Glomerular endothelial cell (primary cell): ENCODE results near the gene ARHGDIA. TPM values are rescaled to one million over a fixed set of nuclear protein-coding genes. Genes with fewer than 3 reads are reported as not detected.
"Not testable (repeated sequence)": the region's sequence is repeated elsewhere in the genome, so short reads cannot be mapped to it uniquely, and the experiment has no call there.

ENCODE experiments used
- DNase-seq: peaks from one replicate; pipeline ENCODE4 v3.0.0-alpha.2; 2011; ENCODE audit warnings: low read depth, low spot score; ENCODE audit errors: extremely low read depth
- total RNA-seq: library from RNA; depleted of rRNA; stranded (reverse); fragments of >200 nt; gene quantifications from 2 replicates; pipeline ENCODE4 v1.2.3, GENCODE V29; 2015

The ARHGDIA gene
- total RNA-seq, 1 donor from 2014 or later = 442 TPM

GRCh38 chr17:81844887-81845286 lies 26.2 kb downstream of the ARHGDIA start:
- DNase-seq = no peak

GRCh38 chr17:81844327-81844851 lies 26.7 kb downstream of the ARHGDIA start:
- DNase-seq = no peak

- DNase-seq = no peak
Observed at GRCh38 chr17:81843713-81844326, 27.3 kb downstream of the ARHGDIA start.

- DNase-seq = no peak
Observed at GRCh38 chr17:81842725-81843504, 28.2 kb downstream of the ARHGDIA start.

- DNase-seq = no peak
Observed at GRCh38 chr17:81842378-81842724, 28.8 kb downstream of the ARHGDIA start.

GRCh38 chr17:81841866-81842265 lies 29.3 kb downstream of the ARHGDIA start:
- DNase-seq = no peak

GRCh38 chr17:81840826-81841778 lies 30.0 kb downstream of the ARHGDIA start:
- no peak for DNase-seq

- not testable (repeated sequence) for DNase-seq
Observed at GRCh38 chr17:81840059-81840458, 31.1 kb downstream of the ARHGDIA start.

- no peak for DNase-seq
Observed at GRCh38 chr17:81839301-81839700, 31.8 kb downstream of the ARHGDIA start.

- no peak for DNase-seq
Observed at GRCh38 chr17:81838753-81839255, 32.3 kb downstream of the ARHGDIA start.

GRCh38 chr17:81837641-81838040 lies 33.5 kb downstream of the ARHGDIA start:
- DNase-seq = no peak

- no peak for DNase-seq
Observed at GRCh38 chr17:81834831-81835267, 36.3 kb downstream of the ARHGDIA start, which contains the start of gene PPP1R27. Gene PPP1R27, minus strand, starts transcription at chr17:81835050. Its CDS starts 97 bp downstream, at chr17:81834953.

GRCh38 chr17:81833921-81834830 lies 37.0 kb downstream of the ARHGDIA start:
- no peak for DNase-seq

- peak; percentile 7 for DNase-seq
Observed at GRCh38 chr17:81833160-81833920, 37.8 kb downstream of the ARHGDIA start, which contains the start of gene MCRIP1. Gene MCRIP1, minus strand, starts transcription at chr17:81833291. Its CDS starts 8,785 bp downstream, at chr17:81824506.

- no peak for DNase-seq
Observed at GRCh38 chr17:81832608-81833159, 38.5 kb downstream of the ARHGDIA start.

GRCh38 chr17:81831957-81832607 lies 39.1 kb downstream of the ARHGDIA start:
- no peak for DNase-seq

- DNase-seq = no peak
Observed at GRCh38 chr17:81831563-81831956, 39.6 kb downstream of the ARHGDIA start.

GRCh38 chr17:81829858-81830257 lies 41.3 kb downstream of the ARHGDIA start:
- no peak for DNase-seq
